Keratinocyte (primary cell): ENCODE measurements around the gene RBM17. TPM values are rescaled to one million over a fixed set of nuclear protein-coding genes. Genes with fewer than 3 reads are reported as not detected.

ENCODE experiments used
- DNase-seq: peaks from one replicate; pipeline ENCODE4 v3.0.0-alpha.2; 2011; ENCODE audit warnings: low read depth, missing footprints, low spot score
- FAIRE-seq: peaks from 2 replicates; lab custom pipeline; 2011; peaks lifted over from hg19 to GRCh38; lab: Jason Lieb, UNC
- H2AFZ ChIP-seq: 2 replicates; pipeline ENCODE4 v1.6.0; 2012; ENCODE audit warnings: low read length, control low read depth, inconsistent platforms; ENCODE audit not compliant: control insufficient read depth
- H3K27ac ChIP-seq: 2 replicates; pipeline ENCODE4 v1.5.1; 2011; ENCODE audit warnings: low read length; ENCODE audit not compliant: control insufficient read depth, insufficient read depth
- H3K27me3 ChIP-seq: 3 replicates; pipeline ENCODE4 v1.6.0; 2011; ENCODE audit warnings: low read length; ENCODE audit not compliant: control insufficient read depth, insufficient read depth; ENCODE audit errors: extremely low read depth
- H3K36me3 ChIP-seq, 2 experiments: 2 replicates in 1 of 2; 3 replicates in 1 of 2; pipeline ENCODE4 v1.5.1; 2011; ENCODE audit warnings: low read length in 2 of 2, mild to moderate bottlenecking in 1 of 2; ENCODE audit not compliant: control insufficient read depth in 2 of 2, insufficient read depth in 2 of 2; ENCODE audit errors: extremely low read depth in 1 of 2
- H3K4me1 ChIP-seq: 3 replicates; pipeline ENCODE4 v1.5.1; 2011; ENCODE audit warnings: low read length; ENCODE audit not compliant: control insufficient read depth, insufficient read depth; ENCODE audit errors: extremely low read depth
- H3K4me2 ChIP-seq: 3 replicates; pipeline ENCODE4 v1.6.0; 2011; ENCODE audit warnings: low read depth, low read length; ENCODE audit not compliant: control insufficient read depth, insufficient read depth; ENCODE audit errors: extremely low read depth
- H3K4me3 ChIP-seq, 3 experiments: fragments of 200-600 bp in 1 of 3; sonication (generic) in 1 of 3; 2 replicates in 2 of 3; 3 replicates in 1 of 3; pipeline ENCODE4 v1.5.1; 2011 to 2016; ENCODE audit warnings: low read length in 3 of 3, mild to moderate bottlenecking in 3 of 3, control low read depth in 2 of 3, inconsistent platforms in 1 of 3, low read depth in 1 of 3, mixed read lengths in 1 of 3, mixed run types in 1 of 3, moderate library complexity in 1 of 3; ENCODE audit not compliant: control insufficient read depth in 2 of 3, insufficient read depth in 2 of 3; ENCODE audit errors: extremely low read depth in 1 of 3
- H3K79me2 ChIP-seq: 2 replicates; pipeline ENCODE4 v1.6.0; 2012; ENCODE audit warnings: low read length; ENCODE audit not compliant: control insufficient read depth, insufficient read depth
- H3K9ac ChIP-seq: 3 replicates; pipeline ENCODE4 v1.6.0; 2011; ENCODE audit warnings: low read length; ENCODE audit not compliant: control insufficient read depth, insufficient read depth; ENCODE audit errors: extremely low read depth
- H3K9me1 ChIP-seq: 3 replicates; pipeline ENCODE4 v1.6.0; 2011; ENCODE audit warnings: low read length; ENCODE audit not compliant: control insufficient read depth, insufficient read depth; ENCODE audit errors: extremely low read depth
- H3K9me3 ChIP-seq: 2 replicates; pipeline ENCODE4 v1.5.1; 2012; ENCODE audit warnings: low read depth, low read length; ENCODE audit not compliant: control insufficient read depth
- H4K20me1 ChIP-seq: 3 replicates; pipeline ENCODE4 v1.6.0; 2011; ENCODE audit warnings: low read length; ENCODE audit not compliant: control insufficient read depth, insufficient read depth; ENCODE audit errors: extremely low read depth
- CTCF ChIP-seq, 3 experiments: IDR thresholded peaks in 1 of 3; conservative IDR thresholded peaks in 1 of 3; optimal IDR thresholded peaks in 1 of 3; 2 replicates in 2 of 3; 3 replicates in 1 of 3; pipeline versions ENCODE3 to v1.5.1; 2011; ENCODE audit warnings: low read length in 3 of 3, mild to moderate bottlenecking in 3 of 3, moderate library complexity in 2 of 3, control low read depth in 1 of 3, inconsistent platforms in 1 of 3; ENCODE audit not compliant: insufficient read depth in 2 of 3; ENCODE audit errors: extremely low read depth in 1 of 3
- EZH2 ChIP-seq: IDR thresholded peaks from one replicate; pipeline ENCODE4 v1.6.1; 2012; ENCODE audit warnings: inconsistent platforms, mild to moderate bottlenecking, low read length, moderate library complexity
- dilution Hi-C: fragments of 300-500 bp; cut with MboI; formaldehyde crosslinking; loops from one replicate; pipeline ENCODE4 v1.7.0; 2020; ENCODE audit warnings: low sequenced_read_pairs; ENCODE audit not compliant: extremely low pct_ligation_motif_present
- polyA plus RNA-seq, 5 experiments: library from polyadenylated mRNA; depleted of rRNA in 3 of 5; stranded (reverse) in 3 of 5; stranded (forward) in 1 of 5; unstranded in 1 of 5; fragments of >200 nt; gene quantifications; 1 replicate in 1 of 5; 2 replicates in 3 of 5; 3 replicates in 1 of 5; pipeline versions ENCODE4 v1.2.1 to v1.2.3, GENCODE V29; 2011 to 2012; ENCODE audit warnings: missing spikeins in 2 of 5, low read depth in 1 of 5, low replicate concordance in 1 of 5

The RBM17 gene
- polyA plus RNA-seq, 1 donor (not counting 4 experiments of a cell fraction or from before 2014, with no cell fraction given), result 54.8 TPM

- Histone ChIP-seq H3K9me1 (no peaks in the 10 kb centered on the region), H3K4me3 (no peak overlapping the region), H3K79me2 (no peaks in the 10 kb centered on the region), H3K4me2 (no peak overlapping the region), H3K4me1 (no peaks in the 10 kb centered on the region), H4K20me1 (no peaks in the 10 kb centered on the region), H2AFZ (no peak overlapping the region), H3K27me3 (peaks cover 32% of the 10 kb centered on the region), H3K9me3 (no peaks in the 10 kb centered on the region), H3K36me3 (no peaks in the 10 kb centered on the region), H3K27ac (no peak overlapping the region), H3K9ac (no peak overlapping the region)
- DNase-seq (no peak), FAIRE-seq (no peak)
- TF ChIP-seq EZH2 (no peak), CTCF (optimal IDR thresholded peaks at IDR 0.05 in 1 of 3, IDR thresholded peaks at IDR 0.05 in 1 of 3, conservative IDR thresholded peaks at IDR 0.05 in 1 of 3; ENCODE audit: extremely low read depth in 1 of 3, insufficient read depth in 2 of 3, low read length in 3 of 3) (no peak)
- dilution Hi-C loops, result no loop called here
These were observed 16.5 kb upstream of the RBM17 start for GRCh38 chr10:6072215-6072934.

GRCh38 chr10:6074489-6075301 is 14.1 kb upstream of the RBM17 start:
- FAIRE-seq (no peak), DNase-seq (no peak)
- H4K20me1 ChIP-seq, result no peaks in the 10 kb centered on the region
- no peak overlapping the region for H3K9ac ChIP-seq
- no peaks in the 10 kb centered on the region for H3K4me1 ChIP-seq
- H3K79me2 ChIP-seq, result no peaks in the 10 kb centered on the region
- peaks cover 35% of the 10 kb centered on the region for H3K27me3 ChIP-seq
- H3K36me3 ChIP-seq, result no peaks in the 10 kb centered on the region
- no peak overlapping the region for H3K4me3 ChIP-seq
- TF ChIP-seq CTCF (optimal IDR thresholded peaks at IDR 0.05 in 1 of 3, IDR thresholded peaks at IDR 0.05 in 1 of 3, conservative IDR thresholded peaks at IDR 0.05 in 1 of 3; ENCODE audit: extremely low read depth in 1 of 3, insufficient read depth in 2 of 3, low read length in 3 of 3), result no peak
- no peak for TF ChIP-seq EZH2
- no peak overlapping the region for H3K27ac ChIP-seq
- no peak overlapping the region for H2AFZ ChIP-seq
- dilution Hi-C loops, result loop anchor here (25.0 kb wide), 1 partner anchor 112 kb away; no protein-coding TSS in a partner anchor
- H3K4me2 ChIP-seq, result no peak overlapping the region
- H3K9me3 ChIP-seq, result no peaks in the 10 kb centered on the region
- H3K9me1 ChIP-seq, result no peaks in the 10 kb centered on the region
